ENCODE data around the gene KLHL12.

GRCh38 chr1:202879128-202879527 is 47.9 kb downstream of the KLHL12 start:
- TF ChIP-seq CTCF (conservative IDR thresholded peaks at IDR 0.05; ENCODE audit: low read depth, low read length) (no peak), EZH2 (IDR thresholded peaks at IDR 0.05; ENCODE audit: borderline replicate concordance, low read depth, low read length, poor library complexity, severe bottlenecking) (no peak)
